GM12891 (cell line): ENCODE data around the gene ZNF317.

ENCODE experiments used
- POLR2AphosphoS5 ChIP-seq: IDR thresholded peaks from 2 replicates; pipeline ENCODE4 v1.6.1; 2011; ENCODE audit warnings: low read depth, low read length, control low read depth
- SPI1 ChIP-seq: IDR thresholded peaks from 2 replicates; pipeline ENCODE4 v1.6.1; 2011; ENCODE audit warnings: low read depth, low read length, control low read depth

GRCh38 chr19:9150650-9151049 lies 10.5 kb downstream of the ZNF317 start:
- TF ChIP-seq POLR2AphosphoS5 = no peak
- TF ChIP-seq SPI1 = no peak
